ENCODE measurements around the gene RAB36. TPM values are rescaled to one million over a fixed set of nuclear protein-coding genes. Genes with fewer than 3 reads are reported as not detected.

Gene RAB36
- total RNA-seq: 1 to 10 TPM in 1 of 4 donors, under 1 TPM in 3; 0.38 to 1.0 (median 0.57) TPM

GRCh38 chr22:23144932-23145877 is at the start of gene RAB36:
Gene RAB36, plus strand, starts transcription at chr22:23145477. Its CDS starts 1,140 bp downstream, at chr22:23146617.
- no peak for TF ChIP-seq CTCF (IDR thresholded peaks at IDR 0.05; ENCODE audit: low read depth)

GRCh38 chr22:23095733-23096342 is 49.4 kb upstream of the RAB36 start:
- TF ChIP-seq CTCF (IDR thresholded peaks at IDR 0.05; ENCODE audit: low read depth): no peak

GRCh38 chr22:23097412-23098229 is 47.7 kb upstream of the RAB36 start:
- TF ChIP-seq CTCF (IDR thresholded peaks at IDR 0.05; ENCODE audit: low read depth): no peak

GRCh38 chr22:23098230-23098705 is 47.0 kb upstream of the RAB36 start:
- no peak for TF ChIP-seq CTCF (IDR thresholded peaks at IDR 0.05; ENCODE audit: low read depth)

- TF ChIP-seq CTCF (IDR thresholded peaks at IDR 0.05; ENCODE audit: low read depth): no peak
These were observed 46.4 kb upstream of the RAB36 start for GRCh38 chr22:23098718-23099530.

GRCh38 chr22:23099531-23099804 is 45.8 kb upstream of the RAB36 start:
- TF ChIP-seq CTCF (IDR thresholded peaks at IDR 0.05; ENCODE audit: low read depth): no peak

Measured in subcutaneous adipose tissue (tissue), 4 donors.